ENCODE results near the gene ZNF615.
A peak's percentile ranks its signal among the peaks of the same experiment; 100 is the strongest.
"Not testable (repeated sequence)": the region's sequence is repeated elsewhere in the genome, so short reads cannot be mapped to it uniquely, and the experiment has no call there.

Gene ZNF615

DNA sequence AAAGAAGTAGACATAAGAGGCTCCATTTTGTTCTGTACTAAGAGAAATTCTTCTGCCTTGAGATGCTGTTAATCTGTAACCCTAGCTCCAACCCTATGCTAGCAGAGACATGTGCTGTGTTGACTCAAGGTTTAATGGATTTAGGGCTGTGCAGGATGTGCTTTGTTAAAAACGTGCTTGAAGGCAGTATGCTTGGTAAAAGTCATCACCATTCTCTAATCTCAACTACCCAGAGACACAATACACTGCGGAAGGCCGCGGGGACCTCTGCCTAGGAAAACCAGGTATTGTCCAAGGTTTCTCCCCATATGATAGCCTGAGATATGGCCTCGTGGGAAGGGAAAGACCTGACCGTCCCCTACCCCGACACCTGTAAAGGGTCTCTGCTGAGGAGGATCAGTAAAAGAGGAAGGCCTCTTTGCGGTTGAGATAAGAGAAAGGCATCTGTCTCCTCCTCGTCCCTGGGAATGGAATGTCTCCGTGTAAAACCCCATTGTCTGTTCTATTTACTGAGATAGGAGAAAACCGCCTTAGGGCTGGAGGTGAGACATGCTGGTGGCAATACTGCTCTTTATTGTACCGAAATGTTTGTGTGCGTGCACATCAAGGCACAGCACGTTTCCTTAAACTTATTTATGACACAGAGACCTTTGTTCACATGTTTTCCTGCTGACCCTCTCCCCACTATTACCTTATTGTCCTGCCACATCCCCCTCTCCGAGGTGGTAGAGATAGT is 18.4 kb upstream of the ZNF615 start:
- not testable (repeated sequence) for H3K27me3 ChIP-seq (replicated peaks; ENCODE audit: control insufficient read depth, insufficient read depth, low read length, poor library complexity, severe bottlenecking); H3K27ac ChIP-seq (ENCODE audit: insufficient read depth, low read length, poor library complexity, severe bottlenecking); H3K4me3 ChIP-seq (ENCODE audit: insufficient read depth, low read depth, low read length, poor library complexity, severe bottlenecking); DNase-seq; H3K4me1 ChIP-seq (ENCODE audit: control insufficient read depth, insufficient read depth, low read length, poor library complexity, severe bottlenecking); H3K9me3 ChIP-seq (ENCODE audit: control insufficient read depth, low read length)
- peaks cover 37% of the 10 kb centered on the region for H3K36me3 ChIP-seq (ENCODE audit: control insufficient read depth, insufficient read depth, low read length)

- Histone ChIP-seq H3K9me3 (ENCODE audit: control insufficient read depth, low read length) (peaks cover 20% of the 10 kb centered on the region), H3K36me3 (ENCODE audit: control insufficient read depth, insufficient read depth, low read length) (peaks cover 56% of the 10 kb centered on the region)
- H3K27ac ChIP-seq (ENCODE audit: insufficient read depth, low read length, poor library complexity, severe bottlenecking); H3K4me1 ChIP-seq (ENCODE audit: control insufficient read depth, insufficient read depth, low read length, poor library complexity, severe bottlenecking); H3K4me3 ChIP-seq (ENCODE audit: insufficient read depth, low read depth, low read length, poor library complexity, severe bottlenecking); H3K27me3 ChIP-seq (replicated peaks; ENCODE audit: control insufficient read depth, insufficient read depth, low read length, poor library complexity, severe bottlenecking); DNase-seq: not testable (repeated sequence)
These were observed 16.5 kb upstream of the ZNF615 start for GRCh38 chr19:52024478-52024877.

DNA sequence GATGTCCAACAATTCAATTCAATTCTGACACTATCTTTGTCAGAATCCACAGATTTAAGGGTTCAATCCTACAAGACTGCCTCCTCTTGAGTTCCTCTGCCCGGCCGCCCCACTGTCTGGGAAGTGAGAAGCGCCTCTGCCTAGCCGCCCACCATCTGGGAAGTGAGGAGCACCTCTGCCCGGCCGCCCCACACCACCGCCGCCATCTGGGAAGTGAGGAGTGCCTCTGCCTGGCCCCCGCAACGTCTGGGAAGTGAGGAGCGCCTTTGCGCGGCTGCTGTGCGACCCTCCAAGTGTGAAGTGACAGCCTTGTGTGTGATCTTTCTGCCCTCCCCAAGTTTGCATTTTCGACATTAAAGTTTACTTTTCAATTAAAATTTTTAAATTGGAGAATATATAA is 14.2 kb upstream of the ZNF615 start:
- peaks cover 36% of the 10 kb centered on the region for H3K9me3 ChIP-seq (ENCODE audit: control insufficient read depth, low read length)
- H3K36me3 ChIP-seq (ENCODE audit: control insufficient read depth, insufficient read depth, low read length), result peaks cover 79% of the 10 kb centered on the region
- H3K27ac ChIP-seq (ENCODE audit: insufficient read depth, low read length, poor library complexity, severe bottlenecking), result no peak overlapping the region
- H3K4me1 ChIP-seq (ENCODE audit: control insufficient read depth, insufficient read depth, low read length, poor library complexity, severe bottlenecking), result no peaks in the 10 kb centered on the region
- no peak for DNase-seq
- H3K27me3 ChIP-seq (replicated peaks; ENCODE audit: control insufficient read depth, insufficient read depth, low read length, poor library complexity, severe bottlenecking), result no peaks in the 10 kb centered on the region
- H3K4me3 ChIP-seq (ENCODE audit: insufficient read depth, low read depth, low read length, poor library complexity, severe bottlenecking), result no peak overlapping the region

DNA sequence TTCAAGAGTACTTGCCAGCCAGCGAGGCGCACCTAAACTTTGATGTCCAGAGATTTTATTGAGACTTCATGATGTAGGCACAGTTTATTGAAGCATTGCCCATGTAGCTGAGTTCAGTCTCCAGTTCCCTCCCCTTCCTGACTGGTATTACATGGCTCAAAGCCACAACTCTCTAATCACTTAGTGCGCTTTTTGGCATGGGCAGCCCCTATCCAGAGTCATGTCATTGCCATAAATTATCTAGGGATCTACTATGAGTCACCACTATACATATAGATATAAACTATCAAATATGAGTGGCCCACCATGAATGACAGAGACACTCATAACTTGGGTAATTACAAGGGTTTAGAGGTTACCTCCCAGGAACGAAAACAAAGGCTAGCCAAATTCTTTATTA is 12.5 kb upstream of the ZNF615 start:
- Histone ChIP-seq H3K27me3 (replicated peaks; ENCODE audit: control insufficient read depth, insufficient read depth, low read length, poor library complexity, severe bottlenecking) (no peaks in the 10 kb centered on the region), H3K36me3 (ENCODE audit: control insufficient read depth, insufficient read depth, low read length) (peaks cover 88% of the 10 kb centered on the region), H3K4me3 (ENCODE audit: insufficient read depth, low read depth, low read length, poor library complexity, severe bottlenecking) (no peak overlapping the region), H3K4me1 (ENCODE audit: control insufficient read depth, insufficient read depth, low read length, poor library complexity, severe bottlenecking) (no peaks in the 10 kb centered on the region), H3K27ac (ENCODE audit: insufficient read depth, low read length, poor library complexity, severe bottlenecking) (no peak overlapping the region), H3K9me3 (ENCODE audit: control insufficient read depth, low read length) (peaks cover 53% of the 10 kb centered on the region)
- DNase-seq, result no peak

GRCh38 chr19:52010674-52011073 is 2.7 kb upstream of the ZNF615 start:
- no peaks in the 10 kb centered on the region for H3K27me3 ChIP-seq (replicated peaks; ENCODE audit: control insufficient read depth, insufficient read depth, low read length, poor library complexity, severe bottlenecking)
- peaks cover 5% of the 10 kb centered on the region for H3K4me1 ChIP-seq (ENCODE audit: control insufficient read depth, insufficient read depth, low read length, poor library complexity, severe bottlenecking)
- no peak for DNase-seq
- H3K27ac ChIP-seq (ENCODE audit: insufficient read depth, low read length, poor library complexity, severe bottlenecking), result no peak overlapping the region
- peaks cover under 1% of the 10 kb centered on the region for H3K36me3 ChIP-seq (ENCODE audit: control insufficient read depth, insufficient read depth, low read length)
- peaks cover 14% of the 10 kb centered on the region for H3K9me3 ChIP-seq (ENCODE audit: control insufficient read depth, low read length)
- no peak overlapping the region for H3K4me3 ChIP-seq (ENCODE audit: insufficient read depth, low read depth, low read length, poor library complexity, severe bottlenecking)

DNA sequence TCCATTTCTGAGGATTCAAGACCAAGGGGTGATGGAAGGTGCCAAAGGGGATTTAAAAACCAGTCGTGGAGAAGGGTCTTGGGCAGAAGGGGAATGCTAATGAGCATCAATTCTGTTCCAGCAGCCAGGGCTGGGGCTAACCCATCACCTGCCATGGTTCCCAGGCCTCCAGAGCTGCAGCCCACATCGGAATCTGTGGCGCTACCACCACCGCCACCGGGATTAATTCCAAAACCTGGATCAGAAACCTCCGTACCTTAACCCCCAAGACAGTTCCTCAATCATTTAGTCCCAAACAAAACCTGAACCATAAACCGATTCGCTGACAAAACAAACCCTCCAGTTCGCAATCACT is 583 bp downstream of the ZNF615 start:
- Histone ChIP-seq H3K27me3 (replicated peaks; ENCODE audit: control insufficient read depth, insufficient read depth, low read length, poor library complexity, severe bottlenecking) (no peaks in the 10 kb centered on the region), H3K4me3 (ENCODE audit: insufficient read depth, low read depth, low read length, poor library complexity, severe bottlenecking) (peak overlapping the region; percentile 91), H3K4me1 (ENCODE audit: control insufficient read depth, insufficient read depth, low read length, poor library complexity, severe bottlenecking) (peaks cover 5% of the 10 kb centered on the region), H3K27ac (ENCODE audit: insufficient read depth, low read length, poor library complexity, severe bottlenecking) (no peak overlapping the region), H3K9me3 (ENCODE audit: control insufficient read depth, low read length) (peaks cover 12% of the 10 kb centered on the region), H3K36me3 (ENCODE audit: control insufficient read depth, insufficient read depth, low read length) (peaks cover 20% of the 10 kb centered on the region)
- DNase-seq, result no peak

GRCh38 chr19:51994048-51994644 is 13.9 kb downstream of the ZNF615 start:
- Histone ChIP-seq H3K4me1 (ENCODE audit: control insufficient read depth, insufficient read depth, low read length, poor library complexity, severe bottlenecking) (no peaks in the 10 kb centered on the region), H3K36me3 (ENCODE audit: control insufficient read depth, insufficient read depth, low read length) (peaks cover 55% of the 10 kb centered on the region), H3K9me3 (ENCODE audit: control insufficient read depth, low read length) (peaks cover 70% of the 10 kb centered on the region), H3K27ac (ENCODE audit: insufficient read depth, low read length, poor library complexity, severe bottlenecking) (no peak overlapping the region), H3K4me3 (ENCODE audit: insufficient read depth, low read depth, low read length, poor library complexity, severe bottlenecking) (no peak overlapping the region), H3K27me3 (replicated peaks; ENCODE audit: control insufficient read depth, insufficient read depth, low read length, poor library complexity, severe bottlenecking) (no peaks in the 10 kb centered on the region)
- DNase-seq, result no peak

DNA sequence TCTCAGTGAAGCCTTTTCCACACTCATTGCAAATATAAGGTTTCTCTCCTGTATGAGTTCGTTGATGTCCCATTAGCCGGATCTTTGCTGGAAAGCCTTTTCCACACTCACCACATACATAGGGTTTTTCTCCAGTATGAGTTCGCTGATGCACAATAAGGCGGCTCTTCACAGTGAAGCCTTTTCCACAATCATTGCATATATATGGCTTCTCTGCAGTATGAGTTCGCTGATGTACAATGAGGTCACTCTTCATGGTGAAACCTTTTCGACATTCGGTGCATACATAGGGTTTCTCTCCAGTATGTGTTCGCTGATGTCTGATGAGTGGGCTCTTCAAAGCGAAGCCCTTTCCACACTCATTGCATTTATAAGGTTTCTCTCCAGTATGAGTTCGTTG is 14.6 kb downstream of the ZNF615 start:
- Histone ChIP-seq H3K4me3 (ENCODE audit: insufficient read depth, low read depth, low read length, poor library complexity, severe bottlenecking) (peak overlapping the region; percentile 20), H3K4me1 (ENCODE audit: control insufficient read depth, insufficient read depth, low read length, poor library complexity, severe bottlenecking) (no peaks in the 10 kb centered on the region), H3K36me3 (ENCODE audit: control insufficient read depth, insufficient read depth, low read length) (peaks cover 47% of the 10 kb centered on the region), H3K27me3 (replicated peaks; ENCODE audit: control insufficient read depth, insufficient read depth, low read length, poor library complexity, severe bottlenecking) (no peaks in the 10 kb centered on the region), H3K9me3 (ENCODE audit: control insufficient read depth, low read length) (peaks cover 67% of the 10 kb centered on the region), H3K27ac (ENCODE audit: insufficient read depth, low read length, poor library complexity, severe bottlenecking) (no peak overlapping the region)
- no peak for DNase-seq

GRCh38 chr19:51986309-51987291 is 21.4 kb downstream of the ZNF615 start, which contains the start of gene ZNF350:
TSS of gene ZNF350 (minus strand) at chr19:51986840. CDS start at chr19:51974360, 12,480 bp downstream.
- Histone ChIP-seq H3K36me3 (ENCODE audit: control insufficient read depth, insufficient read depth, low read length) (peaks cover under 1% of the 10 kb centered on the region), H3K27ac (ENCODE audit: insufficient read depth, low read length, poor library complexity, severe bottlenecking) (peak within 1 kb of the TSS; percentile 65), H3K27me3 (replicated peaks; ENCODE audit: control insufficient read depth, insufficient read depth, low read length, poor library complexity, severe bottlenecking) (no peaks in the 10 kb centered on the region), H3K4me3 (ENCODE audit: insufficient read depth, low read depth, low read length, poor library complexity, severe bottlenecking) (peak within 1 kb of the TSS; percentile 91), H3K4me1 (ENCODE audit: control insufficient read depth, insufficient read depth, low read length, poor library complexity, severe bottlenecking) (no peaks in the 10 kb centered on the region), H3K9me3 (ENCODE audit: control insufficient read depth, low read length) (peaks cover 56% of the 10 kb centered on the region)
- peak; percentile 78 to 87 (median 82) for DNase-seq

All from effector memory CD4-positive, alpha-beta T cell (primary cell).